ENCODE results near the gene SOX6. TPM values are rescaled to one million over a fixed set of nuclear protein-coding genes. Genes with fewer than 3 reads are reported as not detected.

SOX6 gene
- total RNA-seq, 1 donor from 2014 or later: 4.9 TPM

GRCh38 chr11:16015741-16016467 lies 340.4 kb downstream of the SOX6 start:
- Histone ChIP-seq H3K4me1 (no peaks in the 10 kb centered on the region), H3K27ac (no peak overlapping the region), H3K4me3 (no peak overlapping the region), H3K36me3 (no peaks in the 10 kb centered on the region), H3K27me3 (no peaks in the 10 kb centered on the region), H3K9me3 (no peaks in the 10 kb centered on the region)
- no peak for TF ChIP-seq POLR2A (IDR thresholded peaks at IDR 0.05)
- TF ChIP-seq CTCF (IDR thresholded peaks at IDR 0.05): no peak
- TF ChIP-seq POLR2AphosphoS5 (IDR thresholded peaks at IDR 0.05; ENCODE audit: insufficient read depth in 1 of 2, low read depth in 1 of 2): no peak
- no peak for DNase-seq (ENCODE audit: extremely low spot score in 2 of 2)
- intact Hi-C loops (cut with DNase I): no loop called here

GRCh38 chr11:16013649-16014275 lies 342.6 kb downstream of the SOX6 start:
- intact Hi-C loops (cut with DNase I): no loop called here
- H3K4me3 ChIP-seq: no peak overlapping the region
- H3K27me3 ChIP-seq: no peaks in the 10 kb centered on the region
- H3K4me1 ChIP-seq: no peaks in the 10 kb centered on the region
- no peak for DNase-seq (ENCODE audit: extremely low spot score in 2 of 2)
- H3K27ac ChIP-seq: no peak overlapping the region
- no peaks in the 10 kb centered on the region for H3K9me3 ChIP-seq
- H3K36me3 ChIP-seq: no peaks in the 10 kb centered on the region
- TF ChIP-seq POLR2A (IDR thresholded peaks at IDR 0.05) (no peak), POLR2AphosphoS5 (IDR thresholded peaks at IDR 0.05; ENCODE audit: insufficient read depth in 1 of 2, low read depth in 1 of 2) (no peak), CTCF (IDR thresholded peaks at IDR 0.05) (no peak)

GRCh38 chr11:16013242-16013641 lies 343.1 kb downstream of the SOX6 start:
- Histone ChIP-seq H3K27ac (no peak overlapping the region), H3K9me3 (no peaks in the 10 kb centered on the region), H3K27me3 (no peaks in the 10 kb centered on the region), H3K36me3 (no peaks in the 10 kb centered on the region), H3K4me3 (no peak overlapping the region), H3K4me1 (no peaks in the 10 kb centered on the region)
- no peak for DNase-seq (ENCODE audit: extremely low spot score in 2 of 2)
- no peak for TF ChIP-seq POLR2A (IDR thresholded peaks at IDR 0.05)
- TF ChIP-seq POLR2AphosphoS5 (IDR thresholded peaks at IDR 0.05; ENCODE audit: insufficient read depth in 1 of 2, low read depth in 1 of 2): no peak
- TF ChIP-seq CTCF (IDR thresholded peaks at IDR 0.05): no peak
- intact Hi-C loops (cut with DNase I): no loop called here

- no peaks in the 10 kb centered on the region for H3K27me3 ChIP-seq
- intact Hi-C loops (cut with DNase I): no loop called here
- H3K27ac ChIP-seq: no peak overlapping the region
- no peak overlapping the region for H3K4me3 ChIP-seq
- no peaks in the 10 kb centered on the region for H3K36me3 ChIP-seq
- H3K9me3 ChIP-seq: no peaks in the 10 kb centered on the region
- no peaks in the 10 kb centered on the region for H3K4me1 ChIP-seq
- no peak for DNase-seq (ENCODE audit: extremely low spot score in 2 of 2)
- TF ChIP-seq POLR2A (IDR thresholded peaks at IDR 0.05) (no peak), CTCF (IDR thresholded peaks at IDR 0.05) (no peak), POLR2AphosphoS5 (IDR thresholded peaks at IDR 0.05; ENCODE audit: insufficient read depth in 1 of 2, low read depth in 1 of 2) (no peak)
These were observed 344.1 kb downstream of the SOX6 start for GRCh38 chr11:16012125-16012751.

- intact Hi-C loops (cut with DNase I): no loop called here
- TF ChIP-seq CTCF (IDR thresholded peaks at IDR 0.05): no peak
- TF ChIP-seq POLR2A (IDR thresholded peaks at IDR 0.05): no peak
- TF ChIP-seq POLR2AphosphoS5 (IDR thresholded peaks at IDR 0.05; ENCODE audit: insufficient read depth in 1 of 2, low read depth in 1 of 2): no peak
- H3K9me3 ChIP-seq: no peaks in the 10 kb centered on the region
- DNase-seq (ENCODE audit: extremely low spot score in 2 of 2): no peak
- H3K27me3 ChIP-seq: no peaks in the 10 kb centered on the region
- H3K27ac ChIP-seq: no peak overlapping the region
- H3K4me3 ChIP-seq: no peak overlapping the region
- H3K4me1 ChIP-seq: no peaks in the 10 kb centered on the region
- no peaks in the 10 kb centered on the region for H3K36me3 ChIP-seq
These were observed 344.9 kb downstream of the SOX6 start for GRCh38 chr11:16011396-16011795.

All from vagina (tissue), 2 donors.